ENCODE data around the gene APPL1. TPM values are rescaled to one million over a fixed set of nuclear protein-coding genes. Genes with fewer than 3 reads are reported as not detected.

Gene APPL1
- total and polyA plus RNA-seq, 2 of the 4 experiments (the other 2 are of a cell fraction), result 9.6 to 46.2 TPM

GRCh38 chr3:57184526-57184925, 43.0 kb upstream of the APPL1 start:
- Histone ChIP-seq H2AK5ac (ENCODE audit: low read depth, low read length) (no peak overlapping the region), H3K14ac (replicated peaks; ENCODE audit: low read depth, low read length) (no peak overlapping the region), H3K56ac (ENCODE audit: extremely low read depth, insufficient read depth, low read length) (no peak overlapping the region), H2BK5ac (ENCODE audit: low read depth, low read length, poor library complexity, severe bottlenecking) (no peak overlapping the region), H4K8ac (ENCODE audit: low read depth in 2 of 2, low read length in 2 of 2) (no peak overlapping the region), H3K23ac (ENCODE audit: low read depth, low read length) (no peak overlapping the region), H3K4me1 (ENCODE audit: control insufficient read depth, insufficient read depth, low read length) (no peaks in the 10 kb centered on the region), H4K5ac (ENCODE audit: low read depth, low read length) (no peak overlapping the region), H3K27me3 (ENCODE audit: control insufficient read depth, insufficient read depth, low read length) (peaks cover 12% of the 10 kb centered on the region), H4K91ac (ENCODE audit: insufficient read depth, low read depth, low read length) (no peak overlapping the region), H3K4me3 (ENCODE audit: insufficient read depth, low read depth, low read length) (no peak overlapping the region), H3K27ac (ENCODE audit: insufficient read depth, low read length) (no peak overlapping the region), H2AFZ (replicated peaks; ENCODE audit: low read length, poor library complexity) (no peak overlapping the region), H3K9me3 (ENCODE audit: control insufficient read depth, insufficient read depth, low read length) (no peaks in the 10 kb centered on the region), H3K4ac (ENCODE audit: low read depth, low read length) (no peak overlapping the region), H2BK15ac (ENCODE audit: low read depth, low read length) (no peak overlapping the region), H4K20me1 (ENCODE audit: insufficient read depth, low read length) (no peaks in the 10 kb centered on the region), H3K9ac (ENCODE audit: low read depth, low read length) (no peak overlapping the region), H3K36me3 (ENCODE audit: control insufficient read depth, insufficient read depth, low read length) (no peaks in the 10 kb centered on the region), H2BK120ac (ENCODE audit: low read depth, low read length) (no peak overlapping the region), H3K18ac (ENCODE audit: low read depth, low read length) (no peak overlapping the region), H2BK20ac (ENCODE audit: low read depth, low read length) (no peak overlapping the region), H3K9me1 (ENCODE audit: insufficient read depth, low read length) (no peaks in the 10 kb centered on the region), H2AK9ac (replicated peaks; ENCODE audit: low read depth, low read length, poor library complexity) (no peak overlapping the region), H3K79me1 (ENCODE audit: low read depth in 1 of 2, low read length in 2 of 2) (no peaks in the 10 kb centered on the region), H3K4me2 (ENCODE audit: low read depth, low read length) (no peak overlapping the region)
- ChIA-PET POLR2A (ENCODE audit: unreplicated experiment) (no interaction called here), CTCF (no interaction called here)
- intact Hi-C loops (cut with micrococcal nuclease) (no loop called here), in situ Hi-C loops (cut with MboI; ENCODE audit: low sequenced_read_pairs) (no loop called here), dilution Hi-C loops (cut with HindIII; ENCODE audit: low sequenced_read_pairs, unreplicated experiment) (no loop called here)
- BruUV-seq (replicated peaks), result no TSS peak
- WGBS, 2 experiments (ENCODE audit: extremely low coverage in 2 of 2, insufficient read length in 1 of 2), result no CpG with 5 or more reads among the region's 6 CpGs
- no peak for ATAC-seq (ENCODE audit: low read depth)
- TF ChIP-seq ELK1 (IDR thresholded peaks at IDR 0.05; ENCODE audit: borderline replicate concordance, low read depth, low read length) (no peak), CHD1 (IDR thresholded peaks at IDR 0.05; ENCODE audit: low read depth, low read length) (no peak), MXI1 (IDR thresholded peaks at IDR 0.05; ENCODE audit: borderline replicate concordance, low read depth, low read length) (no peak)
- TF ChIP-seq, protein P1, sequence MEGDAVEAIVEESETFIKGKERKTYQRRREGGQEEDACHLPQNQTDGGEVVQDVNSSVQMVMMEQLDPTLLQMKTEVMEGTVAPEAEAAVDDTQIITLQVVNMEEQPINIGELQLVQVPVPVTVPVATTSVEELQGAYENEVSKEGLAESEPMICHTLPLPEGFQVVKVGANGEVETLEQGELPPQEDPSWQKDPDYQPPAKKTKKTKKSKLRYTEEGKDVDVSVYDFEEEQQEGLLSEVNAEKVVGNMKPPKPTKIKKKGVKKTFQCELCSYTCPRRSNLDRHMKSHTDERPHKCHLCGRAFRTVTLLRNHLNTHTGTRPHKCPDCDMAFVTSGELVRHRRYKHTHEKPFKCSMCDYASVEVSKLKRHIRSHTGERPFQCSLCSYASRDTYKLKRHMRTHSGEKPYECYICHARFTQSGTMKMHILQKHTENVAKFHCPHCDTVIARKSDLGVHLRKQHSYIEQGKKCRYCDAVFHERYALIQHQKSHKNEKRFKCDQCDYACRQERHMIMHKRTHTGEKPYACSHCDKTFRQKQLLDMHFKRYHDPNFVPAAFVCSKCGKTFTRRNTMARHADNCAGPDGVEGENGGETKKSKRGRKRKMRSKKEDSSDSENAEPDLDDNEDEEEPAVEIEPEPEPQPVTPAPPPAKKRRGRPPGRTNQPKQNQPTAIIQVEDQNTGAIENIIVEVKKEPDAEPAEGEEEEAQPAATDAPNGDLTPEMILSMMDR (conservative IDR thresholded peaks at IDR 0.05; ENCODE audit: low read depth, low read length), result no peak
- no peak for DNase-seq

Data from IMR-90 (cell line).